Hepatic stellate cell (primary cell): Measurements from ENCODE around the gene FGGY.

ENCODE experiments used
- DNase-seq: peaks from one replicate; pipeline ENCODE4 v3.0.0; 2011; ENCODE audit warnings: low spot score

FGGY gene

GRCh38 chr1:59414406-59415133 is 117.7 kb downstream of the FGGY start:
- peak; percentile 8 for DNase-seq

GRCh38 chr1:59415286-59415850 is 118.5 kb downstream of the FGGY start:
- no peak for DNase-seq

- DNase-seq, result no peak
Measured at GRCh38 chr1:59415881-59416280, 119.0 kb downstream of the FGGY start.

GRCh38 chr1:59417406-59417805 is 120.5 kb downstream of the FGGY start:
- DNase-seq, result no peak

- DNase-seq, result no peak
Measured at GRCh38 chr1:59418363-59419144, 121.7 kb downstream of the FGGY start.

- DNase-seq, result no peak
Measured at GRCh38 chr1:59419361-59420140, 122.7 kb downstream of the FGGY start.

- DNase-seq, result no peak
Measured at GRCh38 chr1:59421232-59421920, 124.5 kb downstream of the FGGY start.

- no peak for DNase-seq
Measured at GRCh38 chr1:59422921-59423575, 126.2 kb downstream of the FGGY start.

- DNase-seq, result no peak
Measured at GRCh38 chr1:59427155-59427554, 130.3 kb downstream of the FGGY start.

GRCh38 chr1:59427784-59428183 is 130.9 kb downstream of the FGGY start:
- DNase-seq, result no peak

GRCh38 chr1:59428828-59429227 is 131.9 kb downstream of the FGGY start:
- DNase-seq, result no peak

- no peak for DNase-seq
Measured at GRCh38 chr1:59429656-59430055, 132.8 kb downstream of the FGGY start.

GRCh38 chr1:59431566-59432294 is 134.8 kb downstream of the FGGY start:
- no peak for DNase-seq

GRCh38 chr1:59432531-59433439 is 135.9 kb downstream of the FGGY start:
- DNase-seq, result no peak

- DNase-seq, result no peak
Measured at GRCh38 chr1:59433440-59433813, 136.5 kb downstream of the FGGY start.

- no peak for DNase-seq
Measured at GRCh38 chr1:59434336-59434735, 137.4 kb downstream of the FGGY start.

- no peak for DNase-seq
Measured at GRCh38 chr1:59436637-59437036, 139.7 kb downstream of the FGGY start.

- DNase-seq, result no peak
Measured at GRCh38 chr1:59438058-59438560, 141.2 kb downstream of the FGGY start.

GRCh38 chr1:59442492-59442891 is 145.6 kb downstream of the FGGY start:
- DNase-seq, result no peak
